SHP77 (cell line): Measurements from ENCODE around the gene SUMO3.

ENCODE experiments used
- DNase-seq, 2 experiments: peaks; one replicate each; lab custom pipeline; 2025; lab: John Stamatoyannopoulos, UW

The SUMO3 gene

GRCh38 chr21:44828362-44829056 lies 10.6 kb upstream of the SUMO3 start:
- DNase-seq, result no peak

- no peak for DNase-seq
These were observed 5.4 kb upstream of the SUMO3 start for GRCh38 chr21:44823179-44823660.

- no peak for DNase-seq
These were observed 4.8 kb upstream of the SUMO3 start for GRCh38 chr21:44822484-44823178.

- no peak for DNase-seq
These were observed 3.0 kb upstream of the SUMO3 start for GRCh38 chr21:44820851-44821250.

GRCh38 chr21:44819283-44820243 lies 1.7 kb upstream of the SUMO3 start:
- no peak for DNase-seq

- no peak for DNase-seq
These were observed 764 bp upstream of the SUMO3 start for GRCh38 chr21:44818640-44819011.

- DNase-seq, result peak; percentile 45 to 77
These were observed 369 bp downstream of the SUMO3 start for GRCh38 chr21:44817506-44817880.

- DNase-seq, result no peak
These were observed 929 bp downstream of the SUMO3 start for GRCh38 chr21:44816761-44817505.

GRCh38 chr21:44815852-44816628 lies 1.8 kb downstream of the SUMO3 start:
- no peak for DNase-seq

- no peak for DNase-seq
These were observed 2.6 kb downstream of the SUMO3 start for GRCh38 chr21:44815225-44815624.

GRCh38 chr21:44814498-44815023 lies 3.3 kb downstream of the SUMO3 start:
- DNase-seq, result no peak

- no peak for DNase-seq
These were observed 4.1 kb downstream of the SUMO3 start for GRCh38 chr21:44813727-44814126.

- no peak for DNase-seq
These were observed 4.7 kb downstream of the SUMO3 start for GRCh38 chr21:44813149-44813548.

- DNase-seq, result no peak
These were observed 5.2 kb downstream of the SUMO3 start for GRCh38 chr21:44812640-44813039.

GRCh38 chr21:44810779-44811178 lies 7.1 kb downstream of the SUMO3 start:
- no peak for DNase-seq

GRCh38 chr21:44805859-44806258 lies 12.0 kb downstream of the SUMO3 start:
- no peak for DNase-seq

- DNase-seq, result no peak
These were observed 12.6 kb downstream of the SUMO3 start for GRCh38 chr21:44805226-44805625.

GRCh38 chr21:44804762-44805161 lies 13.1 kb downstream of the SUMO3 start:
- no peak for DNase-seq

GRCh38 chr21:44803651-44804050 lies 14.2 kb downstream of the SUMO3 start:
- no peak for DNase-seq

GRCh38 chr21:44802396-44803153 lies 15.3 kb downstream of the SUMO3 start:
- DNase-seq, result no peak
